DMS79 treated with DMSO at 0.1 percent for 48 hours (cell line): ENCODE results near the gene ACOT8.
"Not testable (repeated sequence)": the region's sequence is repeated elsewhere in the genome, so short reads cannot be mapped to it uniquely, and the experiment has no call there.

Experiments used
- DNase-seq: peaks from one replicate; lab custom pipeline; 2025; lab: John Stamatoyannopoulos, UW

Gene ACOT8

DNA sequence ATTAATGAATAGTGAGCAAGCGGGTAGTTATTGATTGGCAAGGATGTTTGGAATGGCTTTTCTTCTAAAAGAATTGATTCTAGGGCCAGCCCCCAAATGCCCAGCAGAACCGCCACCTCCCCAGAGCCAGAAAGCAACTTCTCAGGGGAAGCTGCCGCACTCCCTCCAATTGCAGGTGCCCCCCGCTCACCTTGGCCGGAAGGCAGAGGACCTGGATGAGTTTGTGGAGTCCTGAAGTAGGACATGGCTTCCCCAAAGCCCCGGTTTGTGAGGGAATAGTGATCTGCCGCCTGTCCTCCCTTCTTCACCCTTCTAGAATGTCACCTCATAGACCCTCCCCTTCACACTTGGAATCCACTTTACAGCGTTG is 30.1 kb upstream of the ACOT8 start, which contains the start of gene SPATA25:
SPATA25 (minus strand) TSS at position 277 of the 370 bp plus-strand sequence; CDS start at position 245, 32 bp downstream.
- no peak for DNase-seq

DNA sequence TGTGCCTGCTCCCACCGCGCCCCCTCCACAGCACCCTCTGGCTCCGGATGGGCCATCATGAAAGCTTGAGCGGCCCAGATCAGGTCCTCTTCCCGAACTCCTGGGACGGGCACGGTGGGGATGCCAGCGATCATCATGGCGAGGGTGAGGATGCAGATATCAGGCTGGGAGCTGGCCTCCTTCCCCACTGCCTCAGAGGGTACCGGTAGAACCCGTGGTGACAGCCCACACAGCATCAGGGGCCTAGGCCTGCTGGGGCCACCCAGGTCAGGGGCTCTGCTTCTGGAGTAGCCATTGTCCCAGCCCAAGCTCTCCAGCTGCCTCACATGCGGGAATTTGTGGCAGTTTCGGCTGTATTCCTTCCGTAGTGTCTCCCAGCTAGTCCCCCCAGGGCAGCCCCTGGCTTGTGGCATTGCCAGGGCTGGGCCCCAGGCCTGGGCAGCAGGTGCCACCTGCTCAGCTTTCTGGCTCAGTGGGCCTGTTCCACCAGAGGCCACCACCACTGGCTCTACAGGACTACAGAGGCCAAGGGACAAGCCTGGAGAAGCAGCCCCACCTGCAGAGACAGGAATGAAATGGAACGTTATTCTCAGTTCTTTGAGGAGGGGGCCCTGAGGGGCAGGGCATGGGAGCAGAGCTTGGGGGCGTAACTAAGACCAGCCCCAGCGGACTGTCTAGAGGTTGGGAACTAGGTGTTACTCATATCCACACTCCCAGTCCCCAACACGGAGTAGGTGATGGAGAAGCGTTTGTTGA is 29.6 kb upstream of the ACOT8 start:
- no peak for DNase-seq

DNA sequence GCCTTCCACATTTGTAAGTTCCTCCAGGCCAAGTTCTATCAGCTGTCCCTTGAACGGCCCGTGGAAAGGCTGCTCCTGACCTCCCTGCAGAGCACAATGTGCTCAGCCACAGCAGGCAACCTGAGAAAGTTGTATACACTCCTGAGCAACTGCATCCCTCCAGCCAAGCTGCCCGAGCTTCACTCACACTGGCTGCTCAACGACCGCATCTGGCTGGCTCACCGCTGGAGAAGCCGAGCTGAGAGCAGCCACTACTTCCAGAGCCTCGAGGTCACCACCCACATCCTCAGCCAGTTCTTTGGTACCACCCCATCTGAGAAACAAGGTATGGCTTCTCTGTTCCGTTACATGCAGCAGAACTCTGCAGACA is 25.9 kb upstream of the ACOT8 start:
- DNase-seq: no peak

DNA sequence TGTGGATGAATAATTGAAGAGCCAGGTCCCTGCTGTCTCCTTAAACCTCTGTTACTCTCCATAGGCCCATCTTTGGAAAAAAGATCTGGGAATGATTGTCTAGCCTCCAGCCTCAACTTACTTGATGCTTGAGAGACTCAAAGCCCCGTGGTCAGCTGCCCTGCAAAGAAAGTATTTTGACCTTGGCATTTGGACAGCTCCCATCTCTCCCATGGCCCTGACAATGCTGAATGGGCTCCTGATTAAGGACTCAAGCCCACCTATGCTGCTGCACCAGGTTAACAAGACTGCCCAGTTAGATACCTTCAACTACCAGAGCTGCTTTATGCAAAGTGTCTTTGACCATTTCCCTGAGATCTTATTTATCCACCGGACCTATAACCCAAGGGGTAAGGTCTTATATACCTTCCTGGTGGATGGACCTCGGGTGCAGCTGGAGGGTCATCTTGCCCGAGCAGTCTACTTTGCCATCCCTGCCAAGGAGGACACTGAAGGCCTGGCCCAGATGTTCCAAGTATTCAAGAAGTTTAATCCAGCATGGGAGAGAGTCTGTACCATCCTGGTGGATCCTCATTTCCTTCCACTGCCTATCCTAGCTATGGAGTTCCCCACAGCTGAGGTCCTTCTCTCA is 25.4 kb upstream of the ACOT8 start:
- no peak for DNase-seq

DNA sequence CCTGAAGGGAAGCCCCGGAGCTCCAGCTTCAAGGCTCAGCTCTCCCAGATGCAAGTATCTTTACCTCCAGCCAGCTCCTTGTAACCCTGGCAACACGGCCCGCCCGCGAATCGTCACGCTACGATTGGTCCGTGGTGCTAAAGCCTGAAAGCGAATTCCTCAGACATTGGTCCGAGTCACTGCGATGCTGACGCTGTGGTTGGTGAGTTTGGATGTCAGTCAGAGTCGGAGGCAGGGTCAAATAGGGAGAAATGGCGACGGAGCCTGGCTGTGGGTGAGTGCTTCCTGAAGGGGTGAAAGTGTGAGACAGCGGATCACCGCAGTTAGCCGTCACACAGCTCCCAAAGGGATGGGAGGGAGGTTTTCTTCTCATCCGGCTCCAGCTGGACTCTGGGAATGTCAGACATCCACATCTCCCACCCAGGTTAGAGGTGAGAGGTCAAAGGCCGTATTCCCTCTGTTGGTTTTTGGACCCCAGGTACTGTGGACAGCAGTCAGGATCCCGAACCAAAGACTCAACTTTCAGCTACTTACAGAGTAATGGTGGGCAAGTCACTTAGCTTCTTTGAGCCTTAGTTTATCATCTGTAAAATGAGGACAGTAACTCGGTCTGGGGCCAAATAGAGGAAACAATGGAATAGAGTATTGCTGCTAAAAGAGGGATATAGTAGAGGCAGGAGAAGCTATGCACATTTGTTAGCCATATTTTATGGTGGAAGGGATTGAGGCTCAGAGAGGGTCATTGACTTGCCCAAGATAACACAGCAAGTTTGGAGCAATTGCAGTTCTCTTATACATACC is 24.0 kb upstream of the ACOT8 start, which contains the start of gene ZSWIM1:
ZSWIM1 (plus strand) TSS at position 240 of the 801 bp plus-strand sequence. CDS start 1,366 bp downstream, outside the sequence.
- DNase-seq: peak; percentile 83

DNA sequence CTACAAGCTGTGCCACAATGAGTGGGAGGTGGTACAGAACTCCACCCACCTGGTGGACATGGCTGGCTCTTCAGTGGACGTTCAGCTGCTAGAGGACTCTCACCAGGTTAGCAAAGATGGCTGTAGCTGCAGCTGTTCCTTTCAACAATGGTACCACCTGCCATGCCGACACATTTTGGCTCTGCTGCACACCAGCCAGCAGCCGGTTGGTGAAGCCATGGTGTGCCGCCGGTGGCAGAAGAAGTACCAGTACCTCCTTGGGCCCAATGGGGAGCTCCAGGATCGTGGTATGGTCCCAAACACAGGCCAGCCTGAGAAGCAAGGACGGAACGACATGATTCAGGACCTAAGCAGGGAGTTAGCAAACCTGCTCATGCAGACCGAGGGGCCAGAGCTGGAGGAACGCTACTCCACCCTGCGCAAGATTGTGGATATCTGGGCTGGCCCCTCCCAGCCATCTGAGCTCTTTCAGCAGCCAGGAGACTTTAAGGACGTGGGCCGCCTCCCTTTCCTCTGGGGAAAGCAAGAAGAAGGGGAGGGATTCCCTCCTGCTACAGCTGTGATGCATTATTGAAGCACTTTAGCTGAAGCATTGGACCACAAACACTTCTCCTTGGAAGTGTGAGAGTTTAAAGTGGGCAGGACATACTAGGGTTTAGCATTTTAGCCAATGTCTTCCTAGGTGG is 21.0 kb upstream of the ACOT8 start:
- no peak for DNase-seq

DNA sequence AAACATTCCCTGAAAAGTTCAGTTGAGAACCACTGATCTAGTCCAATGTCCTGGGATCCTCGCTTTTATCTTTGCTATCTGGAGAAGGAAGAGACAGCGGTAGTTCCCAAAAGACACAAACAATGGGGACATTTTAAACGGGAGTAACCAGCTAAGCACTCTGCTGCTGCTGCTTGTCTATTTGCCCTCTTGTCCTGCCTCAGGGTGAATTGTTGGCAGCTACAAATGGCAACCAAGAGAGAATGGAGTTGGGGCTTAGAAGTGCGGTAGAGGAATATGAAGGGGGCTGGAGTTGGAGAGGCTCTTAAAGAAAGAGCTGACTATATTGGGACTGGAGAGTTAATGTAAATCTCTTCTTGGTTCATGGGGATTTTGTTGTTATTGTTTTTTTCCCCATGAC is 17.4 kb upstream of the ACOT8 start:
- DNase-seq: no peak

DNA sequence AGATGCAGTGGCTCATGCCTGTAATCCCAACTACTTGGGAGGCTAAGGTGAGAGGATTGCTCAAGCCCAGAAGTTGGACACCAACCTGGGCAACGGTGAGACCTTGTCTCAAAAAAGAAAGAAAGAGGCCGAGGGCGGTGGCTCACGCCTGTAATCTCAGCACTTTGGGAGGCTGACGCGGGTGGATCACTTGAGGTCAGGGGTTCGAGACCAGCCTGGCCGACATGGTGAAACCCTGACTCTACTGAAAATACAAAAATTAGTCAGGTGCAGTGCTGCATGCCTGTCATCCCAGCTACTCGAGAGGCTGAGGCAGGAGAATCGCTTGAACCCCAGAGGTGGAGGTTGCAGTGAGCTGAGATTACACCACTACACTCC is 16.9 kb upstream of the ACOT8 start:
- not testable (repeated sequence) for DNase-seq

DNA sequence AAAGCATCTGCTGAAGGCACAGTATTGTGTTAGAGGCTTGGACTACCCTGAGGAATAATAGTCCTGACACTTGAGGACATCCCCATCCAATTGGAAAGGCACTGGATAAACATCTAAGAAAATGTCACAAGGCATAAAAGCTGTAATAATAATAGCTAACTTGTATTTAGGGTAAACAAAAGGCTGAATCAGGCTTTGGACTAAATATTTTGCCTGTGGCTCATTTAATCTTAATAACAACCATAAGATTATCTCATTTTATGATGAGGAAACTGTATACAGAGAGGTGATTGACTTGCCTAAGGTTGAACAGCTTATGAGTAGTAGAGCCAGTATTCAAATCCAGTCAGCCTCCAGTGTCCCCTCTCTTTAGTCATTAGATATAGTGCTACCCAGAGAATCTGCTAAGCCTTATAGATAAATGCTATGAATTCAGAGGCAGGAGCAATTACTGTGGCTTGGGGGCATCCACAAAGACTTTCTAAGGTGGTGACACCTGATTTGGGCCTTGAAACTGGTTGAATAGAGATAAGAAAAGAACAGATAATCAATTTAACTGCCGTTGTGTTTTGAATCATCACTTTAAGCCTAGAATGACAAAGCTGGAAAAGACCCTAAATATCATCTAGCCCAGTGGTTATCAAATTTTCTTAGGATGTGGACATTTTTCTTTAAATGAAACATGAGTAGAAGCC is 16.4 kb upstream of the ACOT8 start:
- no peak for DNase-seq

DNA sequence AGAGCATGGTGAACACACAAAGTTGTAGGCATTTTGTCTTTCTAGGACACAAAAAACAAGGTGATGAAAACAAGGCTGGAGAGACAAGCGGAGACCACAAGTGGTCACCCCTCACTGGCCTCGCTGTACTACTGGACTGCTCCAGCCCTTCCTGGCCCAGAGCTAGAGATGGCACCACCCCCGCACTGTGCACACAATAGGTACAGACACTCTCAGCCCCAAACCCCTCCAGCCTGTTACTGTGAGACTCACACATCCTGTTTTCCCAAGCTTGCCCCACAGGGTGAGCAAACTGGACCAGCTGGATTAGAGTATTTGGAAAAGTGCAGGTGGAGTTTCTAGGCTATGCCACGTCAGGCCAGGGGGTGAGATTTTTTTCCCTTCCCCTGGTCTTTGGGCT is 15.4 kb upstream of the ACOT8 start:
- DNase-seq: no peak

DNA sequence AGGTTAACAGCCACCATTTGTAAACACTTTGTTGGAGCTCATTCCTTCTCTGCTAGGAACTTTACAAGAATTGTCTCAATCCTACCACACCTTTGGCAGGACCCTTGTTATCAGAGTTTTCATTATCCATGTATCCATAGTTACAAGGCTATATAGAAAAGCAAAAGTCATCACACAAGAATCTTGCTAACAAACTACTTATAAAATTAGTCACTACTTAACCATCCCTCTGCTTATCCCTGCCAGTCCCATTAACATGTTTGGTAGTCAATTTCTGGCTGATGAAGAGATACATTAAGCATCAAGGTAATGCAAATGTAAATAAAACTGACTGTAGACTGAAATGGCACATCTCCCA is 10.6 kb upstream of the ACOT8 start:
- DNase-seq: no peak

DNA sequence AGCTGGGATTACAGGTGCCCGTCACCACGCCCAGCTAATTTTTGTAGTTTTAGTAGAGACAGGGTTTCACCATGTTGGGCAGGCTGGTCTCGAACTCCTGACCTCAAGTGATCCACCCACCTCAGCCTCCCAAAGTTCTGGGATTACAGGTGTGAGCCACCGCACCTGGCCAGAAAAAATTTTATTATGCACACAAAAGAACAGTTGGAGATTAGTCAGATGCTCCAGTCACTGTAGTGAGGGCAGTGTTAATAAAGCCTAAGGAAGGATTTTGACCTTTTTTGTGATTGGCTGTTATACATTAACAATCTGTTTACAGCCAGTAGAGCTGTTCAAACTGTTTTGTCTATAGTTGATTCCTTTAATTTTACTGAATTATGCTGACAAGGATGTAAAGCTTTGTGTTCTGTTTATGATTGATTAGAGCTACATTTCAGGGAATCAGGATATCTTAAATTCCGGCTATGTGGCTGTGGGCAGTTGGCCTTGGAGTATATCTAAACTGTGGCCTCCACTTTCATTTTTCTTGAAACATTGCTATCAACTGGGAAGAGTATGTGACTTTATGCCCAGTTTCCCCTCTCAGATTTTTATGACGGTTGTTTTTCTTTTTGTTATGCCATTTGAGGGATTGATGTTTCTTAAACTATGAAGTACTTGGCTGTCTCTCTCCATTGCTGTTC is 10.1 kb upstream of the ACOT8 start:
- DNase-seq: no peak

DNA sequence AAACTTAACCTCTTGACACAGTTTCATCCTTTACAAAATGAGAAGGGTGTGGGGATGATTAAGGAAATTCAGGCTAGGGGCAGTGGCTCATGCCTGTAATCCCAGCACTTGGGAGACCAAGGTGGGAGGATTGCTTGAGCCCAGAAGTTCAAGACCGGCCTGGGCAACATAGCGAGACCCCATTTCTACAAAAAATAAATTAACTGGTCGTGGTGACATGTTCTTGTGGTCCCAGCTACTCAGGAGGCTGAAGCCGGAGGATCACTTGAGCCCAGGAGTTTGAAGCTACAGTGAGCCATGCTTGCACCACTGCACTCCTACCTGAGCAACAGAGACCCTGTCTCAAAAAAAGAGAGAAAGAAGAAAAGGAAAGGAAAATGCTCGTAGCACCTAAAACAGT is 9.3 kb upstream of the ACOT8 start:
- DNase-seq: no peak

DNA sequence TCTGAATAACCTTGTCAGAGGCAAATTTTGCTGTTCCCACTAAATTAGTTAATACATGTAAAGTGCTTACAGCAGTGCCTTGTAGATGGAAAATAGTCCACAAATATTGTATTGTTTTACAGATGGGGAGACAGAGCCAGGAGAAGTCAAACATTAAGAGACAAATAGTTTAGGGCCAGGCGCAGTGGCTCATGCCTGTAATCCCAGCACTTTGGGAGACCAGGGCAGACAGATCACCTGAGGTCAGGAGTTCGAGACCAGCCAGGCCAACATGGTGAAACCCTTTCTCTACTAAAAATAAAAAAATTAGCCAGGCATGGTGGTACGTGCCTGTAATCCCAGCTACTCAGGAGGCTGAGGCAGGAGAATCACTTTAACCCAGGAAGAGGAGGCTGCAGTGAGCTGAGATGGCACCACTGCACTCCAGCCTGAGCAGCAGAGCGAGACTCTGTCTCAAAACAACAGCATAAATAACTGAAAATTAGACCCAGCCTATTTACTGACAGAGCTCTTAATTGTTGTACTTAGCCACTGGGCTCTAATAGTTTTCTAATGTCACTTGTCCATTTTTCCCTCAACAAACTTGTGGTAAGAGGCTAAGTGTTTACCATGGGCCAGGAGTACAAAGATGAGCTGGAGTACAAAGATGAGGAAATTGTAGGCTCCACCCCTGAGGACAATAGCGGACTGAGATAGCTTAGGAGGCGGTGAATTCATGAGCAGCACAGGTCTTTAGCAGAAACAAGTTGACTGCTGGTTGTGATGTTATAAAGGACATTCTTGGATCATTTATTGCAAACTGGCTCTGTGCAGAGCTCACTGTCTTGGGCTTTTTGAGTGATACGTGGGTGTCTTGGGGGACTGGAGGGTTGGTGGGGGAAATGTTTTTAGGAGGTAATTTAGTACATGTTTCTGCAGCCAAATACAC is 6.6 kb upstream of the ACOT8 start:
- DNase-seq: no peak

DNA sequence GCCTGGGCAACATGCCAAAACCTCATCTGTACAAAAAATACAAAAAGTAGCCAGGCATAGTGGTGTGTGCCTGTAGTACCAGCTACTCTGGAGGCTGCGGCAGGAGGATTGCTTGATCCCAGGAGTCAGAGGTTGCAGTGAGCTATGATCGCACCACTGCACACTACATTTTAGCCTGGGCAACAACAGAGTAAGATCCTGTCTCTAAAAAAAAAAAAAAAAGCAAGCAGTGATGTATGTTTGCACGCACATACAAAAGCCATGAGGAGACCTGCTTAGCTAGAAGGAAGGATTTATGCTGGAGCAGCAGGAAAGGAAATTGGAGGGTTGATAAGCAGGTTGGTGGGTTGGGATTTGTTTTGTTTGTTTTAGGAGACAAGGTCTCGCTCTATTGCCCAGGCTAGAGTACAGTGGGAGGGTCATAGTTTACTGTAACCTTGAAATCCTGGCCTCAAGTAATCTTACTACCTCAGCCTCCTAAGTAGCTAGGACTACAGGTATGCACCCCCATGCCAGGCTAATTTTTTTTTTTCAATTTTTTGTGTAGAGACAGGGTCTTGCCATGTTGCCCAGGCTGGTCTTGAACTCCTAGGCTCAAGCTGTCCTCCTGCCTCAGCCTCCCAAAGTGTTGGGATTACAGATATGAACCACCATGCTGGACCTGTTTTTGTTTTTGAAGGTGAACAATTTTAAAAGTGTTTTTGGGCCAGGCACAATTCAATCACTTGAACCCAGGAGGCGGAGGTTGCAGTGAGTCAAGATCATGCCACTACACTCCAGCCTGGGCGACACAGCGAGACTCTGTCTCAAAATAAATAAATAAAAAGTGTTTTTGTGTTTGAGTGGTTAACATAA is 4.3 kb upstream of the ACOT8 start:
- peak; percentile 13 for DNase-seq

DNA sequence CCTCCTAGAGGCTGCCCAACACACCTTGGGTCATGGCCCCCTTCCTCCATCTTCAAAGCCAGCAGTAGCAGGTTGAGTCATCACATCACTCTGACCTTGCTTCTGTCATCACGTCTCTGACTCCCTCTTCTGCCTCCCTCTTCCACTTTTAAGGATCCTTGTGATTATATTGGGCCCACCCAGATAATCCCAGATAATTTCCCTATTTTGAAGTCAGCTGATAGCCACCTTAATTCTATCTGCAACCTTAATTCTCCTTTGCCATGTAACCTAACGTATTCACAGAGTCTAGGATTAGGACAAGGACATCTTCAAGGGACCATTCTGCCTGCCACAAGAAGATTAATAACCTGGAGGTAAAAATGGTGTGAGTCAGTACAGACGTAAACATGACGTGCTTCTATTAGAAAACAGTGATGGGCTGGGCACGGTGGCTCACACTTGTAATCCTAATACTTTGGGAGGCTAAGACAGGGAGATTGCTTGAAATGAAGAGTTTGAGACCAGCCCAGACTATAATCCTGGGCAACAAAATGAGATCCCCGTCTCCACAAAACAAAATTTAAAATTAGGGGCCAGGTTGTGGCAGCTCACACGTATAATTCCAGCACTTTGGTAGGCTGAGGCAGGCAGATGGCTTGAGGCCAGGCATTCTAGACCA is 3.5 kb upstream of the ACOT8 start:
- DNase-seq: no peak

DNA sequence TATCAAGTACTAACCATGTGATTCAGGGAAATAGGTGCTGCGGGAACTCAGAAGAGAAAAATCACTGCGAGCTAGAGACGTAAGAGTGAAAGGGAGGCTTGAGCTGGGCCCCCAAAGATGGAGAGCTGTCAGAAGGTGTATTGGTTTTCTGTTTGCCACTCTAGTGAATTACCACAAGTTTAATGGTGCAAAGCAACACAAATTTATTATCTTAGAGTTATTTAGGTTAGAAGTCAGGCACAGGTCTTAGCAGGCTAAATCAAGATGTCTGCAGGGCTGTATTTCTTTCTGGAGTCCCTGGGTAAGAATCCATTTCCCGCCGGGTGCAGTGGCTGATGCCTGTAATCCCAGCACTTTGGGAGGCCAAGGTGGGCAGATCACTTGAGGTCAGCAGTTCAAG is 2.7 kb upstream of the ACOT8 start:
- DNase-seq: no peak

DNA sequence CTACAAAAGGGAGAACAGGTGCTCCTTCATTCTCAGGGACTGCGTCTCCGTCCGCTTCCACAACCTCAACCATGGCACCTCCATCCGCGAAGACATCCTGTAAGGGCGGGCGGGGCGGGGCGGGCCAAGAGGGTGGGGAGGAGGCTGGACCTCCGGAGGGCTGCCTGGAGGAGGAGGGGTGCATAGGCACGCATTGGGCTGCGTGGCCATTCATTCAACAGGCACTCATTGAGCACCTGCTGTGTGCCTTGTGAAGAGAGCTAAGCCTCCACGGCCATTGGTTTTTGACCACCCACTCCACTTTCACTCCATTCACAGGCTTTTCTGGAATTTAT is 657 bp upstream of the ACOT8 start:
- DNase-seq: no peak

DNA sequence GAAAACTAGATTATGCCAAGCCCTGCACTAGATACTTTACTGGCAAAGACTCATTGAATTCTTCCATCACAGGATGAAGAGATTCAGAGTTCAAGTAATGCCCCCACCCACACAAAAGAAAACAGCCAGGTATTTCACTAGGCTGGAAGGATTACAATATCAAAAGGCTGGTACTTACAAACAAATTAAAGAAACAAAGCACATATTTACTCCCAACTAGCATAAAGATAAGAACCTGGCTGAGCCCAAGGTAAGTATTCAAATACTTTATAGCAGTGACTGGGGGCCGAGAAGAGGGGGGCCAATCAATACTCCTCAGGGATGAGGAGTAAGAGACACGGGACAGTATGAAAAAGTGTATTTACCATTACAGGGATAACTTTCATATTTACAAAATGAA is 3.7 kb downstream of the ACOT8 start:
- DNase-seq: no peak
